Cerebellar cortex (tissue), 1 donor: ENCODE measurements around the gene PAX3.

Source experiments
- DNase-seq: peaks from one replicate; pipeline ENCODE4 v3.0.0-alpha.2; 2015; ENCODE audit warnings: low spot score

The PAX3 gene

DNA sequence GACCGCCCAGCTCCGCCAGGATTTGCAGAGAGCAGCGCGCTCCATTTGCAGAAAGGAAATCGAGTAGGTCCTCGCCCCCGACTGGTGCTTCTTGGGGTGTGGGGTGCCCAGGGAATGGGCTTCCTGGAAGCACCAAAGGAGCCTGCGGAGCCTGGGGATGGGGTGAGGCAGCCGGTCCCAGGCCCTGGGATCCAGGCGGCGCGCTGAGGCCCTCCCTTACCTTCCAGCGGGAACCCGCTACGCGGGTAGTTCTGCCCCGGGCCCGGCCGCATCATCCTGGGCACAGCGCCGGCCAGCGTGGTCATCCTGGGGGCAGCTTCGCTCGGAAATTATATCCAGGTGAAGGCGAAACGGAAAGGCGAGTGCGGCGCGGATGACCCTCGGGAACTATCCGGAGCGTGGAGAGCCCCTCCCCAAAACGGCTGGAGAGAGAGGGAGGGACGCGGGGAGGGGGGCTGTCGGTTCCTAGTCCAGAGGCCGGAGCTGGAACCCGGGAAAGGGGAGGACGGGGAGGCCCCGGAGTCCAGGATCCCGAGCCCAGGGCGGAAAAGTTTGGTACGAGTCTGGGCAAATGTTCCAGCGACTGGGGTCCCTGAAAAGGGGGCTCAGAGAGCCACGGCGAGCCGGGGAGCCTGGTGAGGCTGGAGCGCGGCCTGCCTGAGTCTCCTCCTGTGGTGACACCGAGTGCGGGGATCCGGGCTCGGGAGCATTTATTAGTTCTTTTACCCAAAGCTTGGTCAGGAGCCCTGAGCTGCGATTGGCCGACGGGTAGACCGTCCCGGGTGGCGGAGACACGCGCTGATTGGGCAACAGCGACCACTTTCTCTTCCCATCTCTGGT, at the start of gene PAX3:
Gene PAX3 (minus strand): TSS at position 688 of the 840 bp plus-strand sequence. CDS start 383 bp downstream, at position 305.
- DNase-seq = no peak

DNA sequence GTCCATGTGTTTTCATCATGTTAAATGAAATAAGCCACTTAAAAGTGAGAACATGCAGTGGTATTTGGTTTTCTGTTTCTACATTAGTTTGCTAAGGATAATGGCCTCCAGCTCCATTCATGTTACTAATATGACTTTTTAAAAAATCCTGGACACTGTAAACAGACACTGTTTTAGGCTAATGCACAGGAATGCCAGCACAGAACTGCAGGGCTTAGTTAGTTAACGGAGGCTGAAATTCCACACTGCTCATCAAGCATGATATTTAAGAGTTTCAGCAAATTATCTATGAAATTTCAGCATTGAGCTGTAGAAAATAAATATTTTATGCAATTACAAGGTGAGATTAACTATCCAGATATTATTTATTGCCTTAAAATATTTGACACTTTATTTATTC, 42.5 kb upstream of the PAX3 start:
- DNase-seq = no peak

DNA sequence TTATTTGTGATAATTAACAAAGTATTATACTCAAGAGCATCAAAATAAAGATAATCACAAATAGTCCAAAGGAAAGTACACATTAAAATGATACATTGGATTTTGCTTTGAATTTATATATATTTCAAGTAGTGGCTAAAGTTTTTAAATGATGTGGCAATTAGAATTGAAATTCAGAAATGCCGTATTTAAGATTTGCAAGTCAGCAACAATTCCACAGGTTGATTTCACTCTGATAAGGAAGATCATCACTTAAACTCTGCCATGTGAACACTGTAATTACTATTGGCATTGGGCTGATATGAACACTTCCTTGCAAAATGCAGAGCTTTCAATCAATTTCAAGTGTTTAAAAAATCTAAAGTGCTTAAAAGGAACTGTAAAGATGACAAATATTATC, 39.6 kb upstream of the PAX3 start:
- no peak for DNase-seq

DNA sequence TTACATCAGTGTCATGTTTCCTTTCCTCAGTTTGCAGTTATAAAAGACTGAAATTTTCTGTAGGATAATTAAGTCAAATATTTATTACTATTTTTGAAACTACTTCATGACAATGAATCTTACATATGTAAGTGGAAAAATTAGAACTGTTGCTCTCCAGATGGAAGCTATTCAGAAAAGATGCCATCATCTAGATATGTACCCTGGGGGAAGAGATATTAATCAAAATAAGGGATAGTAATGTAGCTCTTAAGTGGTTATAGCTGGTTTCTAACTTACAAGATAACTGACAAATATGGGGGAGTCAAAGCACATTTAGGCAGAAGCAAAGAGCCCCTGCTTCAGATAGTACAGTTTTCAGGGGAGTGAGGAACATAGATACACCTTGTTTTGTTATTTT, 38.1 kb upstream of the PAX3 start:
- DNase-seq = no peak

DNA sequence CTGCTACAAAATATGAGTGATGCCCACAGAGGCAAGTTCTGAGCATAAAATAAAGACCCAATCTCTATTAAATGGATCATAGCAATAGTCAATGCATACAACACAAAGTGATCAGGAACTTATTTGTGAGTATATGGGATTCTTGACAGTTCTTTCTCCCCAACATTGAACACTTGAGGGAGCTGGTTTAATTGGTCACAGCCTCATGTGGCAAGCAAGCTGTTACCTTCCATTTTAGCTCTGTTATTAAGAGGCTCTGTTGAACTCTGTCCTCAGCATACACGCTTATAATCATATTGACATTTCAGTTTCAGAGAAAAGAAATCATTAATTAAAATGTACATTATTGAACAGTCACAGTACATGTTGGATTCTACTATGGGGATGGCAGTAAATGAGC, 37.6 kb upstream of the PAX3 start:
- no peak for DNase-seq

DNA sequence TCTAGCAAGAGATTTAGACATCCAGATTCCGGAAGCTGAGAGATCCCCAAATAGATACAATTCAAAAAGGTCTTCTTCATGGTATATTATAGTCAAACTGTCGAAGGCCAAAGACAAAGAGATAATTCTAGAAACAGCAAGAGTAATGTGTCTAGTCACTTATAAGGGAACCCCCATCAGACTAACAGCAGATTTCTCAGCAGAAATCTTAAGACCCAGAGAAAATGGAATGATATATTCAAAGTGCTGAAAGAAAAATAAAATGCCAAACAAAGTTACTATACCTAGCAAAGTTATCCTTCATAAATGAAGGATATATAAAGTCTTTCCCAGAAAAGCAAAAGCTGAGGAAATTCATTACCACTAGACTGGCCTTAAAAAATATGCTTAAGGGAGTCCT, 36.1 kb upstream of the PAX3 start:
- DNase-seq = no peak

DNA sequence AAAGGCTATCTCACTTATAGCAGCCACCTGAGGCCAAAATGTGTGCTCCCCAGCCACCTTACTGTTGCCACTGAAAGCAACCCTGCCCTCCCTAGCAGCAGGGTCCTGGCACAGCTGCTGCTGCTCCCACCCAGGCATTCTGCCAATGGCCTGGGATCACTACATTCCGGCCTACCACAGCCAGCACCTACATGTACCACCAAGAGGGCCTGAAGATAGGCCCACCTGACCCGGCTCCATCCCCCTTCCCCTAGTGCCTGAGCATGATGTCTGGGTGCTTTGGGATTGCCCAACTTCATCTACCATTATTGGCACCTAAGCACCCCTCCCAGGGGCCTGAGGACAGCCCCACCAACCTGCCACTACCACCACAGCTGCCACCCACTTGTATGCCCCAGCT, 34.6 kb upstream of the PAX3 start:
- DNase-seq = no peak

DNA sequence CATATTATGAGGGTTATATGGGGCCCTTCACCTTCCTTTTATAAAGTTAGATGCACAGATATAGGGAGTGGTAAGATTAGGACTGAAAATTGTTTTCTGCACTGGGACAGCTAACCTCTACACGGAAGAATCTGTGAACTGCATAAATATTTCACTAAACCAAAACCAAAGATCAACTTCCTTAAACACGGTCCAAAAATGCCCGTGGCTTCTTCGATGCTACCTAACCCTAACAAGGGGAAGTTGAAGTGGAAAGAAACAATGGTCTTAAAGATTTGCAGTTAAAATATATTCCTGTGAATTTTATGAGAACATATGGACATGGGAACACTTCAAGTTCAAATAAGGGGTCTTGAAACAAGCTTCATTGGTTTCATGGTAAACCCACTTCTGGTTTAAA, 33.3 kb upstream of the PAX3 start:
- DNase-seq = no peak

DNA sequence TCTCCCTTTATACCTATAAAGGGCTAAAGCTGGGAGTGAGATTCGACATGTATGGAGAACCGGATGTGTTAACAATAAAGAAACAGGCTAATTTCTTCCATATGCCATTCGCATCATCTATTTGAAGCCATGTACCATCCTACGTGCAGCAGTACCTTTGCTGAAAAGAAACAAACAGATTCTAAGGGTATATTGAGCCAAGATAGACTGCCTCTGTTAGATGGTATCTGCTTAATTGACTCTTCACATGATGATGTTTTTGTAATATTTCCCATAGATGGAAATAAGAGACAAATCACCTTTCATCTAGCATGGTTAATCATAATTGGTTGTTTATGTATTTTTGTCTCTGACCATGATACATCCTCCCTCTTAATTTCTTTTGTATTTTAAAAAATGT, 32.1 kb upstream of the PAX3 start:
- no peak for DNase-seq

DNA sequence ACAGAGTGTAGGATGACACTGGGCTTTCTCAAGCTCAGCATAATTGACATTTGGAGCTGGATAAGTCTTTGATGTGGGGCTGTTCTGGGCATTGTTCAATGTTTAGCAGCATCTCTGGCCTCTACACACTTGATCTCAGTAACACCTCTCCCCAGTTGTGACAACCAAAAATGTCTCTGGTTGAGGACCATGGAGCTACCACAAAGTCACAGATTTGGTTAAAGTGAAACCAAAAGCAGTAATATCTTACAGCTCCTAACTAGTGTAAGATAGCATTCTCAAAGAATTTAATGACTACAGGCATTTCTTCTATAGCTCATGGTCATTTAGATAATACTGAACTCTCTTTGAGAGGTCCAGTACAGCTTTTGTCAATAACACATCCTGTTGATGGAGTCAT, 23.4 kb upstream of the PAX3 start:
- DNase-seq = no peak

DNA sequence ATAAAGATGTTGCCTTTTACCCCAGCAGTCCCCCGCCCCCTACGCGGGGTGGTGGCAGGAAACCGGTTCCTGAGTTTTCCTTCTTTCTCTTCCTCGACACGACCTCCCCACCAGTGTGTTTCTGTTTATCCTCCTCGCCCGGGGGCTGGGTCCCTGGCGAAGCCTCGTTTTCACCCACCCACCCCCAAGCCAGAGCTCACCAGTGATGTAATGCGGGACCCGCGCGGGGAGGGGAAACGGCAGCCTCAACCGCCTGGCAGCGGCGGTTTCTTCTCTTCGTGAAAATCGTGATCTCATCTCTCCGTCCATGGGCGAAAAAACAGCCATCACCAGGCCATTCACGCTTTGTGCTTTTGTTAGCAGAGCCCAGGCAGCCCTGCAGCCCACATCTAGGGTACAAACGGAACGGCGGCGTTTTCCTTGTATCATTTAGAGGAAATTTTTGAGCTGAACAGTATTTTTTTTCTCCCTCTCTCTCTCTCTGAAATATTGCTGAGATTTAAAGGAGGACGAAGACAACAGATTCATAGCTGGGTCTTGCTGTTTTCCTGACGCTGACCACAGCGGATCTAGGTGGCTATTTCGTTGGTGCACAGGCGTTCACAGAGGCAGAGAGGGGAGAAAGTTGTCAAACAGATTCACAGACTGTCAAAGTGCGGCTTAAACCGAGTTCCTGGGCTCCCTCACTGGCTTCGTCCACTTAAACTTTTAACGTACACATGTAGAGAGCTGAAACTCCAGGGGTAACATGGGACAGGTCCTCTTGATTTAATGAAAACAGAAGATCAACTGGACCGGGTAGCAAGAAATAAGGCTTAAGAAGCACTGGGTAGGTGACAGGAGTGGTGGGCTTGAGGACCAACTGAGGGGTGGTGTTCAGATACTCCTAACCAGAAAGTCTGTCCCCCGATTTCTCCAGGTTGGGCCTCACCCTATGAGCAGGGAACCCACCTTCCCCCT, 21.9 kb upstream of the PAX3 start:
- DNase-seq = peak; percentile 38

DNA sequence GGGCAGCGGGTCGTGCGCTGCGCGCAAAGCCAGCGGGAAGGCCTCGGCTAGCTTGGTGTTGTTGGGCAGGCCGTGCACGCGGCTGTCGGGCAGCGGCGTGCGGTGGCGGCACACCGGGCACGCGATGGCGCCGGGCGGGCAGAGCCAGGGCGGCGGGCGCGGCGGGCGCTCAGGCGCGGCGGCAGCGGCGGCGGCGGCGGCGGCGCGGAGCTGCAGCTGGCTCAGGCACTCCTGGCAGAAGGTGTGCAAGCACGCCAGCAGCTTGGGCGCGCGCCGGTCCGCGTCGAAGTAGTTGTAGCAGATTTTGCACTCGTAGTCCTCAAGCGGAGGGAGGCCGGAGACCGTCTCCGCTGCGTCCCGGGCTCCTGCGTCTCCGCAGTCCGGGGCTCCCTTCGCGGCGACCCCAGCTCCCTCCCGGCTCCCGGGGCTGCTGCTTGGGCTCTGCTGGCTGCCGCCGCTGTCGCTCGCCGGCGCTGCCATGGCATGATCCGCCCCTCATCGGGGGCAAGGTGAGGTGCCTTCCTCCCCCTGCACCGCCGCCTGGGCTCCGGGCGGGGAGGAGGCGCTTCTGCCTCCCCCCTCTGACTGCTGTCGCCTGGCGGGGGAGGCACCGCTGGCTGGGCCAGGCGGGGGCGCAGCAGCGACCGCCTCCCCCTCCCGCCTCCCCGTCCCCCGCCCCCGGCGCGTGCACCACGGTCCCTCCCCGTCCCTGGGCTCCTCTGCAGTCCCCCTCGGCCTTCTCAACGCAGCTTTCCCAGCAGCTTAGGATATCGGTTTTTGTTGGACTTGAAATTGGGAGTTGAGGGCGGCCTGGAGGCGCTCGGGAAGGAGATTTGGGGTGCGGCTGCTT, 21.0 kb upstream of the PAX3 start:
- DNase-seq = no peak

DNA sequence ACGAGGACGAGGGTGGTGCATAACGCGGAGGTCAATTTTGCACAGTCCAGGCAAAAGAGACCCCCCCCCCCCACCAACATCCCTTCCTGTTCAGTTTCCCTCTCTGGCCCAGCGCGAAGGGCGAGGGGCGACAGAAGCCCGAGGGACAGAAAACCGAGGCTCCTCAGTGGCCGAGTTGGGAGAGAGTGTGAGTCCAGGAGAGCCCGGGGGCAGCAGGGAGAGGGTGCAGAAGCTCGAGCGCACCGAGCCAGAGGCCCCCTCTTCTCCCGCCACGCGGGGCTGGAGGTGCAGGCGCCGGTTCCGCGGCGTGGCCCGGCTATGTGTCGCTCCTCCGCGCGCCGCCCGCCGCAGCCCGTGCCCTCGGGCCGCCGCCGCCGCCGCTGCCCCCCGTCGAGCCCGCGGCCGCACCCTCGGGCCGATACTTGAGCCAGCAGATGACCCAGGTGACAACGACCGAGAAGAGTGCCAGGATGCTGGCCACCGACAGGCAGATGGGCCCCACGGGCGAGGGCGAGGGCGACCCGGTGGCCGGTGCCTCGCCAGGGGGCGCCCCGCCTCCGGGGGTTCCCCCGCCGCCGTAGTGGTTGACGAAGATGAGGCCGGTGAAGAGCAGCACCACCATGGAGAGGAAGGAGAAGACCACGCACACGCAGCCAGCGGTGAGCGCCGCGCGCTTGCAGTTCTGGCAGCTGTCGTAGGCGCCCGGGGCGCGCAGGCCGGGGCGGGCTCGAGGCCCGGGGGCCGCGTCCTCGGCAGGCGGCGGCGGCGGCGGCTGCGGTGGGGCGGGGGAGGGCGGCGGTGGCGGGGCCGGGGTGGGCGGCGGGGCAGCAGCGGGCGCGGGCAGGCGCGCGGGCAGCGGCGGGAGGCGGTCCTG, 20.2 kb upstream of the PAX3 start:
- no peak for DNase-seq

DNA sequence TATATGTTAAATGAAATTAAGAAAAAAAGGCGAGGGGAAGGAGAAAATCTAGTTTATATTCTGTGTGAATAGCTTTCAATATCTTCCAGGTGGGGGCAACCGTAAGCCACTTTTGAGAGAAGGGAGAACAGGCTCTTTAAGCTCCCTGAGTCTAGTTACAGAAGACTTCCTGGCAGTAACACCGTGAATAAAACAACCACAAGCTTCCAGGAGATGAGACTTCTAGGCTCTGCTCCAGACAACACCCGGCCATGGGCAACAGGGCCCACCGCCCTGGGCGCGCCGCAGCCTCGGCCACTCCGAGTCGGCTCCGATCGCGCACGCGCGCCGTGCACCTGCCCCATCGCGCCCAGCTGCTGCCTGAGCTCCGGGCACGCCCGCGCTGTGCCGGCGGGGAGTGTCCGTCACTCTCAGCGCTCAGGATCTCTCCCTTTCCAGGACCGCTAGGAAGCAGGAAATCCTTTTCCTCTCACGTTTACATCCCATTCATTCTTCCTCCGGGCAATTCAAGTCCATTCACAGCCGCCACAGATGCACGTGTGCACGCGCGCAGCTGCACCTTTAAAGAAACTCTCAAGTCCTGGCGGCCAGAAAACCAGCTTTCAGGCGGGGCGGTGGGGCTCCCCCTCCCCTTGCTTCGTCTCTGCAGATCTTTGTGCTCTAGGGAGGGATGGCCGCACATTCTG, 19.4 kb upstream of the PAX3 start:
- peak; percentile 84 for DNase-seq

DNA sequence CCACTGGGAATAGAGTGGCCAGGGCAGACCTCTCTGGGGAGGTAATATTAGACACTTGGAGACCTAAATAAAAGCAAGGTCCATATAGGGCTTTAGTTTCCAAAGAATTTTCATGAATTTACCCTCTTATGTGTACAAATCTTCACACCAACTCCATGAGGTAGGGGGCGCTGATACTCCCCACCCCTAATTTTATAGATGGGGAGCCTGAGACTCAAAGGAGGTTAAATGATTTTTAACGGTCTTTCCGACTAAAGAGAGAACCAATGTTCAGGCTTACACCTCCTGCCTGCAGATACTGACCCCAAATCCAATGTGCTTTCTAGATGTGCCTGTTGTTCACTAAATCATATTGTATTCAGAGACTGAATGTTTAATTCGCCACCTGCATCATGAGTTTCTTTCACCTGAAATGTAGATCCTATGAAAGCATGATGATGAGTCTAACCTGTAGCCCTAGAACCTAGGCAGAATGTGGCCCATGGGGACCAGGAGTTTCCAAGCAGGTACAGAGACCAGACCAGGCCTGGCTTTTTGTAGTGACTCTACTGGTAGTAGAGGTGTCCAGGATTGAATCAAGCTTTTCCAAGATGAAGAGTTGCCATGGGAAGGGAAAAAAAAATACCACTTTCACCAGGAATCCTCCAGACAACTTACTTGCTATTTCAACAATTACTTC, 16.8 kb upstream of the PAX3 start:
- DNase-seq = no peak

DNA sequence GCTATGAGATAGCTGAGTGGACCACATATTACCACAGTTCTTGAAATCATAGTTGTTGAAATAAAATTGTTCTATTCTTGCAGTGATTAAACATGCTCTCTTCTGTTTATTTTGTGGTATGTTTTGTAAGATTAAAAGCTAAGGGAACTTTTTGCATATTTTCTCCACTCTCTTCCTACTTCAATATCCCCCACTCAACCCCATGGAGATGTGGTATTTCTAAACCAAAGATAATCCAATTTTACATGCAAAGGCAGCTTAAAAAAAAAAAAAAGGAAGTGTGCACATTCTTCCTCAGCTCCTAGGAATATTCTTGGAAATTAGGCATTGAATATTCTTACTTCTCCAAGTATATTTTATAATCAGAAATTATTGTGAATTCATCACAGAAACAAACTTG, 15.0 kb upstream of the PAX3 start:
- DNase-seq = no peak

DNA sequence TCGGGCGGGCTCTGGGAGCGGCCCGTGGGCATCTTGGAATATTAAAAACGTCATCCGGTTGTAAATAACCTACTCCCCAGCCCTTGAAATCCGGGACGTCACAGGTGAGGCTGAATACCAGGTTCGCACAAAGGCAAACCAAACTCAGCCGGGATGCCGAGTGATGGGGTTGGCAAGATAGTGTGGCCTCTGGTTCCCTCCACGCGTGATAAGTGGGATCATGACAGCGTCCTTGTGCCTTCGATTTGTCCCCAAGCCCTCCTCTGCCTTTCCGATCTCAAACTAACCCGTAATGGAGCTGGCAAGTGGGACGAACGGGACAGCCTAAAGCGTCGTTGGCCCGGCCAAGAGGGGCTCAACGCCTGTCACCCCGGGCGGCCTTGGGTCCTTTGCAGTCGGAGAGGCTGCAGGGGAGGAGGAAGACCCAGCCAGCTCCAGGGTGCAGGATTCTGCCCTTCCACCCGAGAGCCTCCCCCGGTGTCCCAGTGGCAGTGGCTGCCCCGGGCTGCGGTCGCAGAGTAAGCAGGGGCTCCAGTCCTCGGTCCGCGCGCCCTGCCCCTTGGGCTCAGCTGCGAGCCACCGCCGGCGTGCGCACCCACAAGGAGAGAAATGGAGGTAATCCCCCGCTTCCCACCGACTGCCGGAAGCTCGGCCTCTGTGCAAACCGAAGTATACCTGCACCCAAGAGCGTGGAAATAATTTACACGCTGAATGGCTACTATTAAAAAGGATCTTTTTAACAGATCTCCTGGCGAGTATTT, 13.4 kb upstream of the PAX3 start:
- no peak for DNase-seq

DNA sequence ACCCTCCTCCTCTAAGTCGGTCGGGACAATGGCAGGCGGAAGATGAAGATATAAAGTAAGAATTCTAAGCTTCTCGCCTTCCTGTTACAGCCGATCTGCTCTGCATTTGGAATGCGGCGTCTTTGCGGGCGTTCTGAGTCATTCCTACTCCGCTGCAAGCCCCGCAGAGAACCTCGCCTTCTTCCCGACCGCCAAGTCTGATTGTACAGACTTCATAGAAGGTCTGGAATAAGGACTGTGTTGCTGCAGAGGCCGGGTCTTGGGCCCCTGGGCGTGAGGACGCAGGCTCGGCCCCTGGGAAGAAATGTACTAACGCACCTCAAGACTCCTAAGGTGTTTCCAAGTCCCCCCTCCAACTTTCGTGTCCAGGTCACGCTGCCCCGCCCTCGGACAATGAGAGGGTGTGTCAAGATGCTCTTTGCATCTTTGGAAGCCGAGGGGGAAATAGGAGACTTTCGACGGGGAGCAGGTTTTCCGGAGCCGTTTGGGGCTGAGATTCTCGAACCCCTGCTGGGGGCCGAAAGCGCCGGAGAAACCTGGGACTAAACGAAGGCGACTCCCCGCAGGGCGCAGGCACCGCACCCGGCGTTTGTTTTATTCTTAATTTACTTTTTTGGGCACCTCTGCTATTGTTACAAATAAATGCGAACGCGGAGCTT, 12.7 kb upstream of the PAX3 start:
- DNase-seq = no peak
